ENCODE measurements around the gene FUT8.

DNA sequence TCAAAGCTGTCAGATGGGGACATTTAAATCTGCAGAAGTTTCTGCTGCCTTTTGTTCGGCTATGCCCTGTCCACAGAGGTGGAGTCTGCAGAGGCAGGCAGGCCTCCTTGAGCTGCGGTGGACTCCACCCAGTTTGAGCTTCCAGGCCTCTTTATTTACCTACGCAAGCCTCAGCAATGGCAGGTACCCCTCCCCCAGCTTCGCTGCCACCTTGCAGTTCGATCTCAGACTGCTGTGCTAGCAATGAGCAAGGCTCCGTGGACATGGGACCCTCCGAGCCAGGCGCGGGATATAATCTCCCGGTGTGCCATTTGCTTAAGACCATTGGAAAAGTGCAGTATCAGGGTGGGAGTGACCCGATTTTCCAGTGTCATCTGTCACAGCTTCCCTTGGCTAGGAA lies 115.5 kb downstream of the FUT8 start:
- TF ChIP-seq, protein P1, sequence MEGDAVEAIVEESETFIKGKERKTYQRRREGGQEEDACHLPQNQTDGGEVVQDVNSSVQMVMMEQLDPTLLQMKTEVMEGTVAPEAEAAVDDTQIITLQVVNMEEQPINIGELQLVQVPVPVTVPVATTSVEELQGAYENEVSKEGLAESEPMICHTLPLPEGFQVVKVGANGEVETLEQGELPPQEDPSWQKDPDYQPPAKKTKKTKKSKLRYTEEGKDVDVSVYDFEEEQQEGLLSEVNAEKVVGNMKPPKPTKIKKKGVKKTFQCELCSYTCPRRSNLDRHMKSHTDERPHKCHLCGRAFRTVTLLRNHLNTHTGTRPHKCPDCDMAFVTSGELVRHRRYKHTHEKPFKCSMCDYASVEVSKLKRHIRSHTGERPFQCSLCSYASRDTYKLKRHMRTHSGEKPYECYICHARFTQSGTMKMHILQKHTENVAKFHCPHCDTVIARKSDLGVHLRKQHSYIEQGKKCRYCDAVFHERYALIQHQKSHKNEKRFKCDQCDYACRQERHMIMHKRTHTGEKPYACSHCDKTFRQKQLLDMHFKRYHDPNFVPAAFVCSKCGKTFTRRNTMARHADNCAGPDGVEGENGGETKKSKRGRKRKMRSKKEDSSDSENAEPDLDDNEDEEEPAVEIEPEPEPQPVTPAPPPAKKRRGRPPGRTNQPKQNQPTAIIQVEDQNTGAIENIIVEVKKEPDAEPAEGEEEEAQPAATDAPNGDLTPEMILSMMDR (IDR thresholded peaks at IDR 0.05 in 4 of 5, conservative IDR thresholded peaks at IDR 0.05 in 1 of 5) = no peak
- no peak for TF ChIP-seq POLR2A (IDR thresholded peaks at IDR 0.05)

All from gastrocnemius medialis (tissue), 4 donors.